Renal pelvis (tissue), 12 donors: Measurements from ENCODE around the gene FAM83C. TPM values are rescaled to one million over a fixed set of nuclear protein-coding genes. Genes with fewer than 3 reads are reported as not detected.

Experiments
- DNase-seq: peaks from one replicate; pipeline ENCODE4 v3.0.0-alpha.2; 2013
- long read RNA-seq, 16 experiments: transcript quantifications; one replicate each; lab custom pipeline, GENCODE V29; 2026
- polyA plus RNA-seq, 3 donors: library from polyadenylated mRNA; unstranded; fragments of 120-200 nt; gene quantifications; one replicate each; pipeline ENCODE4 v1.2.1, GENCODE V29; 2013; ENCODE audit not compliant: insufficient read length in 3 of 3

FAM83C gene
- under 1 TPM in 2 of 3 donors, not detected in 1; 0.03 to 0.05 TPM for polyA plus RNA-seq
- long read RNA-seq, donor 1 = 0 reads
- long read RNA-seq, donor 2 = 0 reads
- long read RNA-seq, donor 3 = 0 reads
- long read RNA-seq, donor 4 = 0 reads
- long read RNA-seq, donor 5 = 0 reads
- long read RNA-seq, donor 6 = 0 reads
- long read RNA-seq, donor 7 = 0 reads
- long read RNA-seq, donor 8 = 0 reads
- long read RNA-seq, donor 9 = 0 reads
- long read RNA-seq, donor 10 = 0 reads
- long read RNA-seq, donor 11 = 0 reads
- long read RNA-seq, donor 12 = 0 reads
- long read RNA-seq, donor 13 = 0 reads
- long read RNA-seq, donor 14 = 0 reads
- long read RNA-seq, donor 15 = 0 reads
- long read RNA-seq, donor 16 = 0 reads

DNA sequence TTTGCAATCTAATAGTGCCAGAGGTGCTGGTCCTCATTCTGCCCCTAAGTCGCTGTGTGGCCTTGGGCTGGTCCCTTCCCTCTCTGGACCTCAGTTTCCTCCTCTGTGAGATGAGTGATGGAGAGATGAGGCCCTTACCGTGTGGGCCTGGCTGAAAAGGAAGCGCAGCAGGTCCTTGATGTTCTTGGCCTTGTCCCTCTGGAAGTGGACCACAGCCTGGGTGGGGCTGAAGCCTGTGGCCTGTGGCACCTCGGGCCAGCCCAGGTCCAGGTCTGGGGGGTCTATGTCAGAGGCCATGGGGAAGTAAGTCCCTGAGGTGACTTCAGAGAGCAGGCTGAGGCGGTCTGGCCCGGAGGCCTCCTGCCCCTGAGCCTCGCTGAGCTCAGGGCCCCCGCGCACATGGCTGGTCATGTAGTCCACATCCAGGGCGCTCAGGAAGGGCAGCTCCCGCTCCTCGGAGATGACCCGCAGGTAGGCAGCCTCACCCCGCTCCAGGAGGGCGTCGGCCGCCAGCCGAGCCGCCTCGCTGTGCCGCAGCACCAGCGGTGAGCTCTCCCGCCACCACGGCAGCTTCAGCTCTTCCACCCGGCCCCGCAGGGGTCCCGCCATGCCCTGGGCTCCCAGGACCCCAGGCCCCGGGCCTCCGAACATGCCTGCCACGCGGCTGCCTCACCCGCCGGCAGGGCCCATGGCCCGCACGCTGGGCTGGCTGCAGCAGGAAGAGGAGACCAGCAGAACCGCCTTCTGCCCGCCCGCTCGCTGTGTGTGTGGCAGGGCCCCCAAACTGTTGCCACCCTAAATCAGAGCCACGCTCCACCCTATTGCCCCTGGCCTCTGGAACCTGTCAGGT is at the start of gene FAM83C:
Gene FAM83C (minus strand): TSS at position 772 of the 850 bp plus-strand sequence. CDS start 121 bp downstream, at position 651.
- DNase-seq = no peak

DNA sequence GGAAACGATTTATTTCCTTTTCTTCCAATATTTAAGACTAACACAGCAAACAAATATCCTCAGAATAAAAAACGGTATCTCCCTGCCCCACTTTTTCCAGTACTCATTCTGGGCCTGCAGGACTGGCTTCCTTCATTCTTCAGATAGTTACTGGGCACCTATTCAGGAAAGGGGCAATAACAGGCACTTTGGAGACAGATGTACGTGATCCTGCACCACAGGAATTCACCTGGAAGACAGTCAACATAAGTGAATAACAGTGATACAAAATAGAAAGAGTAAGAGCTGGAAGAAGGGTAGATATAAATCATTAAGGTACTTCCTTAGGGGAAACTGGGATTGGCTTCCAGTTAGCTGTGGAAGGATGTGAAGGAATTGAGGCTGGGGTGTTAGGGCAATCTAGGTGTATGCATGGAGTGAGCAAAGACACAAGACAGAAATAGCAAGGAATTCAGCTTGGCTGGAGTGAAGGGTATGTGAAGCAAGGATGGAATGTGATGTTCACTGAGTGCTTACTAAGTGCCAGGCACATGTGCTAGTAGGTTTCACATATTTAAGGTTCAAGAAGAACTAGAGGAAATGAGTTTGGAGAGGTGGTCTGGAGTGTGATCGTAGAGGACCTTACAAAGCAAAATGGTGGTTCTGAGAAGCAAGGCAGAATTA is 49.3 kb upstream of the FAM83C start:
- DNase-seq = no peak

DNA sequence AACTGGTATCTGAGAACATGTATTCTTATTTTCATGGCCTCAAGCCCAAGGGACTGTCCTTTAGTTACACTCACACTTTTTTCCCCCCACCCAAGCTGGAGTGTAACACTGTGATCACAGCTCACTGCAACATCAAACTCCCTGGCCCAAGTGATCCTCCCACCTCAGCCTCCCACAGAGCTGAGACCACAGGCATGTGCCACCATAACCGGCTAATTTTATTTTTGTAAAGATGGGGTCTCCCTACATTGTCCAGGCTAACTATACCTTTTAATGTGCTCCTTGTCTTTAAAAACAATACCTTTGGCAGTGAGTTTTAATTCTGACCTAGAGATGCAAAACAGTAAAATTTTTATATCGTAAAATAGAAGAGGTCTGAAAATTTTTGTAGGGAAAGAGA is 48.2 kb upstream of the FAM83C start:
- DNase-seq = no peak

DNA sequence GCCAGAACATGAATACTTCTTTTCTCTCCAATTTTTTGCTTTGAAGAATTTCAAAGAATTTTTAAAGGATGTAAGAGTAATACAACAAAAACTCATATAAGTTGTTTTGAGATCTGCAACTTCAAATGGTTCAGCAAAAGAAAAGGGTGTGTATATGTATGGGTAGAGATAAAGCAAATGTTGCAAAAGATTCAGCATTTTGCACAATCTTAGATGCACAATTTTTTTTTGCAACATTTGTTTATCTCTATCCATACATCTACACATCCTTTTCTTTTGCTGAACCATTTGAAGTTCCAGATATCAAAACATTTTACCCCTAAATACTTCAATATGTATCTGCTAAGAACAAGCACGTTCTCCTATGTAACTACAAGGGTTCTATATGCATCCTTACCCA is 47.4 kb upstream of the FAM83C start:
- DNase-seq = no peak

DNA sequence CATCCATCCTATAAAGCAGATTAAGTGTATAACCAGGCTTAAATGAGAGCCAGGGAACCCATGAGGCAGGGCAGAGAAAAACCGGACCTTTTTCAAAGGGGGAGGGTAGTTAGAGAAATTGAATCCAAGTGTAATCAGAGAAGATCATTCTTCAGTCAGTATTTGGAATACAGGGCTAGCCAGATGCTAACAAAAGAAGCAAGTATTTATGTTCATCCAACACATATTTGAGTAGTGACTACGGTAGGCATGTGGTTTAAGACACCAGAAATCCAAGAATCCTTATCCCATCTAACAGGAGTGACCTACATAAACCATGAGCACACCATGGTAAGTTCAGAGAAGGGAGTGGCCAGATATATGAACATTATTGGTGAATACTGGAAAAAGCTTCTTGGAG is 46.8 kb upstream of the FAM83C start:
- no peak for DNase-seq

DNA sequence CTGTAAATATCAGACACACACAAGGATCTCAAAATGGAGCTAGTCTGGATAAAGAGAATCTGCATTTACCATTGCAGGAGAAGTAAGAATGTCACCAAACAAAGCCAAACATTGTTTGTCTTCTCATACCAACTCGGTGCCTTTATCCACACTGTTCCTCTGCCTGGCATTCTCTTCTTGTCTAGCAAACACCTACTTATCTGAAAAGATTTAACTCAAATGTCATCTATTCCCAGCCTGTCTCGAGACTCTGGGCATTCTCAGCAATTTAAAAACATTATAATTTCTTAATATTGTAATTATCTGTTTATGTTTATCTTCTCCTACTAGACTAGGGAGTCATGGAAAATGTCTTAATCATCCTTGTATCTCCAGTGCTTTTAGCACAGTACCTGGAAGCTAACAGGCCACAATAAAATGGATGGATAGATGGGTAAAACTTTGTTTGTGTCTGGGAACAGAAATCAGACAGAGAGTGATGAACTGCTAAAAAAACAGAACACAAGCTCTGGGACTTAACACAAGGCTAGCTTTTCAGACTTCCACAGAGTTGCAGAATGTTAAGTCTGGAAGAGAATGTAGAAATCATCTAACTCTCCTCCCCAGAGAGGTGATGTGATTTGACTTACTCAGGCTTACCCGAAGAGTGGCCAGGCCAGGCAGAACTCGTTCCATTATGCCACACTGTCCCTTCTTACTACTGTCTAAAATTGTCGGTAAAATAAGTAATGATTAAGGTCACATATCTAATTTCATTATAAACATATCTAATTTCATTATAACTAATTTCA is 42.3 kb upstream of the FAM83C start:
- DNase-seq = no peak

DNA sequence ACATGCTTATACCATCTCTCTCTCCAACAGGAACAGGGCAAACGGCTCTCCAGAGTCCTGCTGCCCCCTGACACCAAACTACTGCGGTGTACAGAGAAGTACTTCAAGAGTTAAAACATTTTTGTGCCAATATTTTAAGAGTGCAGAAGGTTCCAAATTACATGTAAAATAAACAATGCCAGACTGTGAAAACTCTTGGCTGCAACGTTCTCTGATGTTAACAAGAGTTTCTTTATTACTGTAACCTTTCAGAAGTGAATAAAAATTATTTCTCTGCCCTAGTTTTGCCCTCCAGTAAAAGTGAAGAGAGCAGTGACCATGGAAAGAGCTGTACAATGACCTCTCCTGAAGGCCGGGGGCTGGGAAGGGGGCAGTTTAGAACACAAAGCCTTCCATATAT is 41.4 kb upstream of the FAM83C start:
- no peak for DNase-seq

DNA sequence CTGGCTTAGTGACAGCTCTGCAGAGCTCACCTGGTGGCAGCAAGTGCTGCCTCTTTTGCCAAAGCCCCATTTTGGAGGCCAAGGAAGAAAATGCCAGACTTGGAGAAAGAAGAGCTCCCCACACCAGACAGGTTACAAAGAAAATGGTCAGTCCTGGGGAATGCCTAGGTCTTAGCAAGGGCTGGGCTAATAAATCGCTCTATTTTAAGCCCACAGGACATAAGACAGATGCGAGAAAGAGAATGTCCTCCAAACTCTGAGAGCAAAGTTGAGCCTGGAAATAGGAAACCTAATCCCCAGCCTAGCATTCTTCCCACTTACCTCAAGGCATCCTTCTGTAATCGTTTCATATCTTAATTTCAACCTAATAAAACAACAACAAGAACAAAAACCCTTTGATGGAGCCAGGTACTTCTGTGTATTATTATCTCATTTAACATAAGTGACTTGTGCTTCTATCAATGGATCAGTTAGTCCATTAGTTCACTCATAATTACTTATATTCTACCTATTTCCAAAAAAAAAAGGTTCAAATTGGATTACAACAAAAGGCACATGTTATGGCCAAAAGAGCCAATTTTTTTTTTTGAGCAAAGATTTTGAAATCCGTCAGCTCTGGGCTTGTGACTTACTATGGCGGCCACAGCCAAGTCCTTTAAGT is 40.4 kb upstream of the FAM83C start:
- no peak for DNase-seq

DNA sequence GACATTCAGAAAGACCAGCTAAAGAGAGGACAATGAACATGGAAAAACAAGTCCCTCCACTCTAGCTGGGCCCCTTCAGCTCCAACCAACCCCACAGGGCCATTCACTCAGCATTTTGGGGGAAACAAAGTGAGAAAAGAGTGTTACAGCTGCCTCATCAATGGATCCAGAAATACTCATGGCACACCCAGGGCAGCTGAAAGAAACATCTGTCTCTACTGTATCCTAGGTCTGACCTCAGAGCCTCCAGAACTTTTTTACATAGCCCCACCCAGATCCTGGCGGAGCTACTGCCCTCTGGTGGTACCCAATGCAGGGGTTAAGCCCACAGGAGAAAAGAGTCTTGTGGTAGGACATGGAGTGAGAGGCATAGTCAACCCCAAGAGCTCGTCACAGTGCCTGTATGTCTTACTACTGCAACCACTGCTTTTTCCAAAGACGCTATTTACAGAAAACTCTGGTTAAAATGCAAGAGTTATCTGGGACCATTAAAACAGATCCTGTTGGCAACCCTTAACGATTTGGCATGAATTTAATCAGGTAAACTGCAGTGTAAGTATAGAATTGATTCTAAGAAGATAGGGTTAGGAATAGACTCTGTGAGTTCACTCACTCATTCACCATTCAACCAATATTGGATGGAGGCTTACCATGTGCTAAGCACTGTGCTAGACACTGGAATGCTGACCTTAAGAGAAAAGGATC is 37.4 kb upstream of the FAM83C start:
- DNase-seq = no peak

DNA sequence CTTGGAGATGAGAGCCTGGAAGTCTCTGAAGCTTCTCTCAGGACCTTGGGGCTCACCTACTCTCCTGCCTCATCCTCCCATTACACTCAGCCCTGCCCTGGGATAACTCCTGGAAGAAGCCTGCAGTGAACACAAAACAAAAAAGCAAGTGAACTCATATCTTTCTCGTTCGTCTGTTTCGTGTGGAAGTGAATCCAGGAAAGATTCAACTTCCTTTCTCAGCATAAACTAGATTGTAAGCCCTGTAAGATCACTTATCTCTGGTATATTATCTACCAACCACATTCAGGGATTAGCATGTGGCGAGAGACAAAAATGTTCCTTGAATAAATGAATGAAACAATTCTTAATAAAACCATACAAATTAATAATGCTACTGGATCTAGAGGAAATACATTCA is 36.5 kb upstream of the FAM83C start:
- DNase-seq = no peak

DNA sequence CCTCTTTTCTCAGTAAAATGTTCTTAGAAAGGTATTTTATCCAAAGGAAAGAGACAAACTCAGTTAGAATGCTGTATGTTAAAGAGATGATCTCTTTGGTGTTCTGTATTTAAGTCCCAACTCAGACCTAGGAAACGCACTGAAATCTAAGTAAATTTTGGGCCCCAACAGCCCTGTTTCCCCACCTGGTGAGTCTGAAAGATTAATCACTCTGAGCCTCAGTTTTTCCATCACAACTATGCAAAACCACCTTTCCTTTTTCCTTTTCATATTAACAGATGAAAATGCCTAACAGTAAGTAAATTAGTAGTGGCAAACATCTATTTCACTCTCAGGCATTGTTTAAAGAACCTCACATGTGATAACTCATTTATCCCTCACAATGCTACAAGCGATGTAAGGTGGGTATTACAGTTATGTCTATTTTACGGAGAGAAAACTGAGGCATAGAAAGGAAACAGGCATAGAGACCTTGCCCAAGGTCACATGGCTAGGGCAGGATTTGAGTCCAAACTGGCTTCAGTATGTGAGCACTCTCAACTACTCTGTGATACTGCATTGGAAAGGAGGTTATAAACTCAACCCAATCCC is 36.0 kb upstream of the FAM83C start:
- DNase-seq = no peak

DNA sequence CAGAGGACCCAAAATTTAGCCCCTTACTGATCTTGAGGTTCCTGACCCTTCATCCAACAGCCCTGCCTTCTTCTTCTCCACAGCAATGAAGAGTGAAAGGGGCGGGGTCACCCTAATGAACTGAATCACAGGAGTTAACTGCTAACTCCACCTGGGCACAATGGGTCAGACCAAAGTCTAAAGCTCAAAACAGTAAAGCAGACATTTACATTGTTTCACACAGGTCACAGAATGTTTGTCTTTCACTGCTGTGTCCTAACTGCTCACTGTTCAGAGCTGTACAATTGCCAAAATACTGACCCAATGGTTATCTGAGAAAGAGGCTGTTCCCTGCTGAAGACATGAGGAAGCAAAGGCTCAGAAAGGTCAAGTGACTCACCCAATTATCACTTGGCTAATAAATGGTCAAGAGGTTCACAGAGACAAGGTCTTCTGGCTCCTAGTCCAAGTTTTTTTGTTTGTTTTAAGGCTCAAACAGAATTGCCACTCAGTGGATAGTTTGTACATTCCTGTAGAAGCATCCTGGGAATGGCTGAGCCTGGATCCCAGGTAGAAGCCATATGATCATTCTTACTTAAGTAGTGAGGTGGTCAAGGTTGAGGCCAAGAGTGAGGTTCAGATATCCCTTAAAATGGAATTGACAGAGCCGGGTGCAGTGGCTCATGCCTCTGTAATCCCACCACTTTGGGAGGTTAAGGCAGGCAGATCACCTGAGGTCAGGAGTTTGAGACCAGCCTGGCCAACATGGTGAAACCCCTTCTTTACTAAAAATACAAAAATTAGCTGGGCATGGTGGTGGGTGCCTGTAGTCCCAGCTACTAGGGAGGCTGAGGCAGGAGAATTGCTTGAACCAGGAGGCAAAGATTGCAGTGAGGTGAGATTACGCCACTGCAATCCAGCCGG is 35.1 kb upstream of the FAM83C start:
- no peak for DNase-seq

DNA sequence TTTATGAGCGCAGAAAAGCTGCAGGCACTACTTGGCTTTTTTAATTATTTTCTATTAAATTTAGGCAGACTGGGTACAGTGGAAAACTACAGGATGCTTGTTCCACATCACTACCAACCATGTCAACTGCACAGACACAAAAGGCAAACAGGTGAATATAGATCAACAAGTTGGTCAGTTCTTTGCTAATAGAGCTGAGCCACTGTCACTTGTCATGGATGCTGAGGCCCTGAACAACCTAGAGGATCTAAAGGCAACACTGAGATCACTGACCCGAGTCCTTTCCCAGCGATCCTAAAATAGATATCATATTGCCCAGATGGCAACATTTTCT is 34.5 kb upstream of the FAM83C start:
- DNase-seq = no peak

DNA sequence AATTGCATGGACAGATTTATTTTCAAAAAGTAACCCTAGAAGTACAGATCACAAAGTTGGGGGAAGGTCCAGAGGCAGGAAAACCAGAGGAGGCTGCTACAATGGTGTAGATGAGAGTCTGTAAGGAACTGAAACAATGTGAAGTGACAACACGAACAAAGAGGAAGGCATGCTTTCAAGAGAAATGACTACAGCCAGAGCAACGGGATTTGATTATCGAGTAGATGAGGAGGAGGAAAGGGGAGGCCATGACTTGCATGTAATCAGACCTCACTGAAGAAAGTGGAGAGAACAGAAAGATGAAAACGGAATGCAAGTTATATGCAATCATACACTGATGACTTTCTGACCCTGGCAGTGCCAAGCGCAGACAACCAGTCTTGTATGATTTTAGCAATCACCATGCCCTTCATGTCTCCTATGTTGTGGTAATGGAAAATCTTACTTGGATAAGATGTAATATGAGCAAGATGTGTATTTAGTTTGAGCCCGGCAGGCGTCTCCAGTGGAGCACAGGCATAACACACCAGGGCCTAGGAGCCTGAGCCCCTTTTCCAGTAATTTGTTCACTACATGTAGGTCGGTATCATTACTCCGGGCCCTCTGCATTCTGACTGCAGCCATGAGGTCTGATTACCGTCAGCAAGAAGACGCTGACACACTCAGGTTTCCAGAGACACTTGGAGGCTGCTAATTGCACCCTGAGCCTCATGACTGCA is 34.0 kb upstream of the FAM83C start:
- no peak for DNase-seq

DNA sequence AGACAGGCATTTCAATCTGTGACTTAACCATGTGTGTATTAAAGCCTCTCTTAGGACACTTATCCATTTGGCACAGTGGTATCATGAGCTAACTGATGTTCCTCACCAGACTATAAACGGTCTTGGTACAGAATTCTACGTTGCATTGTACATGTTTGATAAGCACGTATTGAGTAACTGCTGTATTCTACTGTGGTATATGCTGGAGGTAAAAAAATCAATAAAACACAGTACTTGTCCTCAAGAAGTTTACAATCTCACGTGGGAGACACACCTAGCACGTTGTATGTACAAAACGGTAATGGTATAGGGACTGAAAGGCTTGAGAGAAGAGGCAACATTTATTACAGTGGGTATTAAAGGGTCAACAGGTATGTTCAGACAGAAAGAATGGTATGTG is 33.2 kb upstream of the FAM83C start:
- DNase-seq = no peak

DNA sequence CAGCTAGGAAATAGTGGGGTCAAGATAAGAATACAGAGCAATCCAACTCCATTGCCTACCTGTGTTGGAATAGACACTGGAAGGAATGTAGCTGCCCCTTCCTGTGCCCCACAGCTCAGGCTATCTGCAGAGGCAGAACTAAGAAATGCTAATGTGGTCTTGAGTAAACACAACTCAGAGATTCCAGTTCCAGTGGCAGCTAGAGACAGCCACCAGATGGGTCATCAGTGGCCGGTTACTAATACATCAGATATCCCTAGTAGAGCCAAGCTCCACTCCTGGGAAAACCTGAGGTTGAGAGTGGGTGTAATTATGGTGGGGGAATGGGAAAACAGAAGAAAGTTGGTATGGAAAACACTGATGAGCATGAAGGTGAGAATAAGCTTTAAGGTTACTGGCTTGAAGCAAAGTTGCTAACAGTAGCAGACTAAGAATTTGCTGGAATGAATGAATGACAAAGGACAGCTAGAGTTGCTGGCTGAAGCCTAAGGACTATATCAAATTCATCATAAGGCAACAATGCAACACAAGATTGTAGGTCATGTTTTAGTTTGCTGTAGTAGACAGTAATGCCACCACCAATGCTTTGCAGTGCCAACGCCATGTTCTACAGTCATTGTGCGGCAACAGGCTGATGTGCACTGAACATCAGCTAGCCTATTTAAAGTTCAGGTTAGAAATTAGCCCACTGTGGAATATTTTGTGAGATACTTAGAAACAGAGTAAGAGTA is 28.3 kb upstream of the FAM83C start:
- DNase-seq = no peak

DNA sequence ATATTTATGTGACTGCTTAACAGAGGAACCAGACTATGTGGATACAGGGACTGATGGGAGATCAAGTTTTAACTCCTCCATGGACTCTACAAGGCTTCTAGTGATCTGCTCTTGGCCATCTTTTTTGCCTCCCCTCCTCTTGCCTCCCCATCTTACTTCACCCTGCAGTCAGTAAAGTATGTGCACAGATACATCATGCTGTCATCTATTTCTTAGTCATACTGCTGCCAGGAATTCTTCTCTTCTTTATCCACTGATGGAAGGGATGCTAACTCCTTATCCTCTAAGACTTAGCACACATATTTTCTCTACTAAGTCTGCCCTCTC is 27.6 kb upstream of the FAM83C start:
- DNase-seq = no peak
